HepG2 (cell line): Measurements from ENCODE around the gene RNLS. TPM values are rescaled to one million over a fixed set of nuclear protein-coding genes. Genes with fewer than 3 reads are reported as not detected.

Source experiments
- ATAC-seq: fragments of 200-7000 bp; cut with Tn5 transposase; 3 replicates; pipeline ENCODE4 v1.9.1; 2020; ENCODE audit warnings: mild to moderate bottlenecking, moderate library complexity
- BruUV-seq: library from RNA; stranded (reverse); fragments of 400-500 nt; replicated peaks from 2 replicates; lab custom pipeline; 2021; lab: Mats Ljungman, UMichigan
- CTCF ChIA-PET: fragments of 300-600 bp; formaldehyde crosslinking; extraction: SDS; loops from one replicate; lab custom pipeline; 2021; ENCODE audit warnings: low total read pairs, inconsistent platforms, low intra/inter-chr PET ratio; lab: Yijun Ruan, JAX
- POLR2A ChIA-PET: fragments of 350-600 bp; sonication (Branson Sonifier 250); formaldehyde crosslinking; loops from one replicate; lab custom pipeline; 2020; ENCODE audit warnings: antibody characterized with exemption, inconsistent platforms; lab: Yijun Ruan, JAX
- DNase-seq: peaks from one replicate; pipeline ENCODE4 v3.0.0-alpha.2; 2015; ENCODE audit warnings: low spot score
- FAIRE-seq: peaks from 3 replicates; lab custom pipeline; 2011; peaks lifted over from hg19 to GRCh38; lab: Jason Lieb, UNC
- H2AFZ ChIP-seq: one replicate; pipeline ENCODE4 v1.6.1; 2011; ENCODE audit warnings: low read length, inconsistent platforms
- H3K27ac ChIP-seq: fragments of 300-600 bp; 3 replicates; pipeline ENCODE4 v1.8.0; 2011; ENCODE audit warnings: mixed run types, mild to moderate bottlenecking, mixed read lengths, low read length, inconsistent platforms; ENCODE audit not compliant: insufficient read depth; ENCODE audit errors: extremely low read length
- H3K27me3 ChIP-seq, 2 experiments: fragments of 200-600 bp in 1 of 2; 2 replicates in 1 of 2; 3 replicates in 1 of 2; pipeline versions ENCODE4 v1.6.0 to v1.8.0; 2011; ENCODE audit warnings: low read length in 2 of 2, mild to moderate bottlenecking in 2 of 2, moderate library complexity in 2 of 2, inconsistent platforms in 1 of 2; ENCODE audit not compliant: insufficient read depth in 2 of 2, control insufficient read depth in 1 of 2
- H3K36me3 ChIP-seq, 2 experiments: fragments of 200-600 bp in 1 of 2; replicated peaks in 1 of 2; 2 replicates in 1 of 2; 3 replicates in 1 of 2; pipeline versions ENCODE4 v1.5.1 to v1.8.0; 2011; ENCODE audit warnings: low read length in 2 of 2, inconsistent platforms in 1 of 2; ENCODE audit not compliant: insufficient read depth in 2 of 2, control insufficient read depth in 1 of 2
- H3K4me1 ChIP-seq: 2 replicates; pipeline ENCODE4 v1.5.1; 2012; ENCODE audit warnings: low read length, inconsistent platforms; ENCODE audit not compliant: insufficient read depth
- H3K4me2 ChIP-seq: 2 replicates; pipeline ENCODE4 v1.6.0; 2011; ENCODE audit warnings: low read depth, low read length, inconsistent platforms
- H3K4me3 ChIP-seq, 3 experiments: fragments of 200-600 bp in 1 of 3; sonication (generic), shearing (Covaris generic) in 1 of 3; replicated peaks in 1 of 3; 2 replicates each; pipeline ENCODE4 v1.5.1; 2011 to 2016; ENCODE audit warnings: low read length in 3 of 3, inconsistent platforms in 2 of 3, low read depth in 2 of 3, mild to moderate bottlenecking in 2 of 3, control low read depth in 1 of 3, mixed read lengths in 1 of 3; ENCODE audit not compliant: insufficient read depth in 1 of 3
- H3K79me2 ChIP-seq: one replicate; pipeline ENCODE4 v1.6.1; 2011; ENCODE audit warnings: low read length, inconsistent platforms; ENCODE audit not compliant: insufficient read depth
- H3K9ac ChIP-seq: 2 replicates; pipeline ENCODE4 v1.6.0; 2011; ENCODE audit warnings: mild to moderate bottlenecking, low read depth, low read length, inconsistent platforms; ENCODE audit not compliant: insufficient read depth
- H3K9me3 ChIP-seq: 2 replicates; pipeline ENCODE4 v1.5.1; 2012; ENCODE audit warnings: mild to moderate bottlenecking, low read length
- H4K20me1 ChIP-seq: 2 replicates; pipeline ENCODE4 v1.6.0; 2011; ENCODE audit warnings: inconsistent platforms, mild to moderate bottlenecking, low read length, moderate library complexity; ENCODE audit not compliant: insufficient read depth
- ASH2L ChIP-seq: fragments of 300-600, 200-600 bp; sonication (generic); IDR thresholded peaks from 2 replicates; pipeline ENCODE4 v1.7.0; 2017; ENCODE audit warnings: low read depth, mild to moderate bottlenecking, moderate library complexity, mixed read lengths, low read length; ENCODE audit not compliant: insufficient read length
- ISL2 ChIP-seq: sonication (generic); formaldehyde crosslinking; IDR thresholded peaks from 2 replicates; pipeline ENCODE4 v1.5.0; 2020; ENCODE audit warnings: missing genetic modification reagents
- PHF5A ChIP-seq: IDR thresholded peaks from one replicate; pipeline ENCODE4 v1.6.1; 2018; ENCODE audit warnings: low read depth, missing genetic modification reagents; ENCODE audit not compliant: unreplicated experiment
- SKI ChIP-seq: fragments of 450-650 bp; IDR thresholded peaks from one replicate; pipeline ENCODE4 v1.6.1; 2018; ENCODE audit warnings: mild to moderate bottlenecking; ENCODE audit not compliant: partially characterized antibody
- SP2 ChIP-seq: sonication (generic); formaldehyde crosslinking; IDR thresholded peaks from 2 replicates; pipeline ENCODE4 v1.5.1; 2020; ENCODE audit warnings: mild to moderate bottlenecking, missing genetic modification reagents
- YEATS4 ChIP-seq: sonication (generic); formaldehyde crosslinking; IDR thresholded peaks from 2 replicates; pipeline ENCODE4 v1.4.0; 2020; ENCODE audit warnings: missing genetic modification reagents, borderline replicate concordance
- ZNF230 ChIP-seq: sonication (generic); formaldehyde crosslinking; IDR thresholded peaks from 2 replicates; pipeline ENCODE4 v1.4.0; 2020; ENCODE audit warnings: mild to moderate bottlenecking, missing genetic modification reagents
- ZNF235 ChIP-seq: sonication (generic); formaldehyde crosslinking; IDR thresholded peaks from 2 replicates; pipeline ENCODE4 v1.8.1; 2023; ENCODE audit warnings: mild to moderate bottlenecking, missing genetic modification reagents, borderline replicate concordance
- ZNF451 ChIP-seq: sonication (generic); formaldehyde crosslinking; IDR thresholded peaks from 2 replicates; pipeline ENCODE4 v1.5.0; 2020; ENCODE audit warnings: mild to moderate bottlenecking, missing genetic modification reagents
- ZNF543 ChIP-seq: sonication (generic); formaldehyde crosslinking; IDR thresholded peaks from 2 replicates; pipeline ENCODE4 v1.4.0; 2020; ENCODE audit warnings: mild to moderate bottlenecking, missing genetic modification reagents
- ZNF616 ChIP-seq: sonication (generic); formaldehyde crosslinking; IDR thresholded peaks from 2 replicates; pipeline ENCODE4 v1.5.0; 2020; ENCODE audit warnings: low read depth, mild to moderate bottlenecking, missing genetic modification reagents
- ZNF674 ChIP-seq: sonication (generic); formaldehyde crosslinking; IDR thresholded peaks from 2 replicates; pipeline ENCODE4 v1.5.0; 2020; ENCODE audit warnings: low read depth, mild to moderate bottlenecking, missing genetic modification reagents
- WGBS: methylation state at CpG from one replicate; pipeline ENCODE4 v1.1.6; 2017; ENCODE audit warnings: low lambda C conversion rate; 5-methylcytosine and 5-hydroxymethylcytosine counted together
- in situ Hi-C: cut with HindIII; loops from 2 replicates; pipeline ENCODE4 v1.10.0; 2017; ENCODE audit warnings: low pct_unique_long_range_greater_than_20kb; ENCODE audit not compliant: extremely low pct_ligation_motif_present
- intact Hi-C: fragments of 100-400 bp; cut with micrococcal nuclease; formaldehyde crosslinking; loops from one replicate; pipeline ENCODE4 v1.10.0; 2022; ENCODE audit not compliant: unreplicated experiment
- polyA plus RNA-seq, 8 experiments: library from polyadenylated mRNA; depleted of rRNA in 3 of 8; stranded (reverse) in 7 of 8; unstranded in 1 of 8; fragments of >200 nt; fragmentation: Illumina TruSeq in 4 of 8; extraction: Trizol in 4 of 8; gene quantifications; 2 replicates each; pipeline versions ENCODE4 v1.2.1 to v1.2.3, GENCODE V29; 2011 to 2016; ENCODE audit warnings: low read depth in 4 of 8, missing spikeins in 1 of 8, mixed read lengths in 1 of 8; ENCODE audit not compliant: insufficient read depth in 1 of 8
- total RNA-seq, 5 experiments: library from RNA; depleted of rRNA; stranded (reverse); fragments of >200 nt; fragmentation: Illumina TruSeq; extraction: Trizol; gene quantifications; 2 replicates each; pipeline ENCODE4 v1.2.3, GENCODE V29; 2016; ENCODE audit warnings: low read depth in 1 of 5

Gene RNLS
- total and polyA plus RNA-seq, 2 of the 13 experiments (the other 11 are each of a cell fraction or from before 2014, with no cell fraction given): not detected

GRCh38 chr10:88404133-88404532, 179.0 kb downstream of the RNLS start:
- H3K4me3 ChIP-seq: no peak overlapping the region
- no peak for ATAC-seq
- no peaks in the 10 kb centered on the region for H3K27me3 ChIP-seq
- H3K79me2 ChIP-seq: no peaks in the 10 kb centered on the region
- ChIA-PET CTCF (no interaction called here), POLR2A (no interaction called here)
- H3K4me1 ChIP-seq: no peaks in the 10 kb centered on the region
- intact Hi-C loops: no loop called here
- no peak overlapping the region for H2AFZ ChIP-seq
- no peak overlapping the region for H3K4me2 ChIP-seq
- no peak overlapping the region for H3K27ac ChIP-seq
- TF ChIP-seq SP2 (CRISPR knock-in tag) (no peak), ZNF543 (CRISPR knock-in tag) (no peak), PHF5A (CRISPR knock-in tag) (no peak), SKI (no peak), ZNF616 (CRISPR knock-in tag) (no peak), ZNF451 (CRISPR knock-in tag) (no peak), ZNF230 (no peak), YEATS4 (no peak), ASH2L (no peak), ZNF235 (CRISPR knock-in tag) (no peak), ZNF674 (CRISPR knock-in tag) (no peak), ISL2 (CRISPR knock-in tag) (no peak)
- TF ChIP-seq, all 625 proteins: peak for 0
- Histone ChIP-seq H3K9ac (no peak overlapping the region), H4K20me1 (no peaks in the 10 kb centered on the region), H3K36me3 (no peaks in the 10 kb centered on the region), H3K9me3 (no peaks in the 10 kb centered on the region)
- FAIRE-seq: no peak
- WGBS: 31% methylated on average over 2 of the region's 2 CpGs
- in situ Hi-C loops: no loop called here
- no peak for DNase-seq
- BruUV-seq: no TSS peak
